Measurements from ENCODE around the gene ABHD2. TPM values are rescaled to one million over a fixed set of nuclear protein-coding genes. Genes with fewer than 3 reads are reported as not detected.

Gene ABHD2
- polyA plus RNA-seq, 2 donors: 3.8 to 6.0 TPM

DNA sequence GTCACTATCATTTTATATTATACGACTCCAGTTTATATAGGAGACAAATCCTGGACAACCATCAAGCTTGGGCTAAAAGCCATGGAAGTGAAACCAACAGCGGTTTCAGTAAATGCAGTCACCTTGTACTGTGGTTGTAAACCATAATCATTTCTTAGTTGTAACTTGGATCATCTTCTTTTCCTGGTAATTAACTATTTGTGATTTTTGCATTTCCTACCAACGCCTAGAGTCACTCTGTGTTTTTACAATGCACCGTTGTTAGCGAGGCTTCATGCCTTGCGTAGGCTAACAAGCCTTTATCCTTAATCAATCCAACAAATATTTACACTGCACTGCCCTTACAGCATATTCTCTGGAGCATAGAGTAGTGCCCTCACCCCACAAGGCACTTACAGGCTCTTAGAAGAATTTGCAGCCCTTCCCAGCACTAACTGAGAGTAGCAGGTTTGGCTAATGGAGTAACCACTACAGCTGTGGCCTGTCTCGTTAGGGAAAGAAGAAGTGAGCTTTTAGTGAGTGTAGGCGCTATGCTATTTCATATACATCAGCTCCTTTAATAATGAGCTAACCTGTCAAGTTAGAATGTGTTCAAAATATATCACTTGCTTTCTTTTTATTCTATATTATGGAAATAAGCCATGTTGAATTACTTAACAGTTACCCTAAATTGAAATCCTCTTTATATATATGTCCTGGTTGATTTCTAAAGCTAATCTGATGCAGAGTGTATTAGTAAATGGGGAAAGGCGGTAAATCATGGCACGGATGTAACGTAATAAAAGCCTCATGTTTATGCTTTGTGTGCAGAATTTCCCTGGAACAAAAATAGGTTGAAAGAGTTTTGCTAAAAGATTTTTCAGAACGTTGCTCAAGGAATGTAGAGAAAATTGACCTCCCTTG lies 62.8 kb downstream of the ABHD2 start:
- Histone ChIP-seq H3K36me3 (ENCODE audit: control insufficient read depth in 2 of 2, insufficient read depth in 2 of 2, low read length in 1 of 2) (peaks cover 8 to 10% of the 10 kb centered on the region in 2 donors), H3K4me3 (ENCODE audit: low read depth in 1 of 2, low read length in 2 of 2) (no peak overlapping the region), H3K9me3 (ENCODE audit: control insufficient read depth in 2 of 2, insufficient read depth in 1 of 2, low read depth in 1 of 2, low read length in 1 of 2) (no peaks in the 10 kb centered on the region), H3K27me3 (ENCODE audit: control insufficient read depth in 1 of 2, insufficient read depth in 2 of 2, low read length in 2 of 2) (no peaks in the 10 kb centered on the region), H3K4me1 (ENCODE audit: control insufficient read depth in 2 of 2, insufficient read depth in 2 of 2, low read length in 1 of 2) (no peaks in the 10 kb centered on the region), H3K27ac (ENCODE audit: low read depth in 2 of 2, low read length in 1 of 2) (no peak overlapping the region)
- 69 to 79% methylated on average over 12 of the region's 12 CpGs for WGBS, 2 donors

DNA sequence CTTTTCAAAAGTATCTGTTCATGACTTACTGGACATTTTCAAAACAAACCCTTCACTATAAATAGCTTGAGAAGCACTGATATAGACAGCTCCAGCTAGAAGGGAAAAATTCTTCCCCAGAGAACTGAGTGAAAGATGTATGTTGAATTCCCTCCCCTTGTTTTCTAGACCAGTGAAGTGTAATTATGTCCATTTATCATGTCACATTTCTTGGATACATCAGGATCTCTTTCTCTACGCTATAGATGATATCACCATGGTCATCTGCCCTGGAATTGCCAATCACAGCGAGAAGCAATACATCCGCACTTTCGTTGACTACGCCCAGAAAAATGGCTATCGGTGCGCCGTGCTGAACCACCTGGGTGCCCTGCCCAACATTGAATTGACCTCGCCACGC lies 66.9 kb downstream of the ABHD2 start:
- Histone ChIP-seq H3K4me3 (ENCODE audit: low read depth in 1 of 2, low read length in 2 of 2) (no peak overlapping the region), H3K27me3 (ENCODE audit: control insufficient read depth in 1 of 2, insufficient read depth in 2 of 2, low read length in 2 of 2) (no peaks in the 10 kb centered on the region), H3K27ac (ENCODE audit: low read depth in 2 of 2, low read length in 1 of 2) (no peak overlapping the region), H3K9me3 (ENCODE audit: control insufficient read depth in 2 of 2, insufficient read depth in 1 of 2, low read depth in 1 of 2, low read length in 1 of 2) (no peaks in the 10 kb centered on the region), H3K36me3 (ENCODE audit: control insufficient read depth in 2 of 2, insufficient read depth in 2 of 2, low read length in 1 of 2) (peaks cover 8 to 13% of the 10 kb centered on the region in 2 donors), H3K4me1 (ENCODE audit: control insufficient read depth in 2 of 2, insufficient read depth in 2 of 2, low read length in 1 of 2) (no peaks in the 10 kb centered on the region)
- 98 to 99% methylated on average over 10 of the region's 10 CpGs for WGBS, 2 donors

DNA sequence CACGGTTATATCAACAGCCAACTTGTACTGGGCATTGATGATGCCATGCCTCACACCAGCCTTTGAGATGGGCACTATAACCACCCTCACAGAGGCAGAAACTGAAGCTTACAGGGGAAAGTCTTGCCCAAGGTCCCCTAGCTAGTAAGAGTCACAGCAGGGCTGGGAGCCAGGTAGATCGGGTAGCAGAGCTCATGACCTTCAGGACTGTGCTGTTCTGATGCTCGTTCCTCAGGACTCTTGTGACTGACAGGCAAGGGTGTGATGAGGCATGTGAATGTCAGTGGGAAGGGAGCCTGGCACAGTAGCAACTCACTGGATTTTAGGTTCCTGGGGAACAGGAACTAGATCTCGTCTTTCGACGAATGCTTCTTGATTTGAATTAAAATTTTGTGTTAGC lies 67.4 kb downstream of the ABHD2 start:
- Histone ChIP-seq H3K4me3 (ENCODE audit: low read depth in 1 of 2, low read length in 2 of 2) (no peak overlapping the region), H3K36me3 (ENCODE audit: control insufficient read depth in 2 of 2, insufficient read depth in 2 of 2, low read length in 1 of 2) (peaks cover 8 to 15% of the 10 kb centered on the region in 2 donors), H3K4me1 (ENCODE audit: control insufficient read depth in 2 of 2, insufficient read depth in 2 of 2, low read length in 1 of 2) (no peaks in the 10 kb centered on the region), H3K9me3 (ENCODE audit: control insufficient read depth in 2 of 2, insufficient read depth in 1 of 2, low read depth in 1 of 2, low read length in 1 of 2) (no peaks in the 10 kb centered on the region), H3K27me3 (ENCODE audit: control insufficient read depth in 1 of 2, insufficient read depth in 2 of 2, low read length in 2 of 2) (no peaks in the 10 kb centered on the region), H3K27ac (ENCODE audit: low read depth in 2 of 2, low read length in 1 of 2) (no peak overlapping the region)
- WGBS, 2 donors: 81 to 95% methylated on average over 6 of the region's 6 CpGs

DNA sequence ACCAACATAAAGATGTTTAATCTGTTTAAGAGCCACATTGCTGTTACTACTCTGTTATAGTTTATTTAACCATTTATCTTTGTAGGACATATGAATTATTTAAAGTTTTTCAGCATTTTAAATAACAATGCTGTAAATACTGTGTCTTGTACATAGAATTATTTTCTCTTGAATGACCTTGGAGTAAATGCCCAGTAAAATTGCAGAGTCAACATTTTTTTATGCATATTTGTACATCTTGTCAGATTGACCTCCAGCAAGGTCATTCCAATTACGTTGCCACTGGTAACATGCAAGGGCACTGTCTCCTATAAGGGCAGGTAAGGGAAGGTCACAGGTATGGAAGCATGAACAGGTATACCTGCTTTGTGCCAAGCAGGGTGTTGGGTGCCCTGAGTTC lies 68.8 kb downstream of the ABHD2 start:
- Histone ChIP-seq H3K9me3 (ENCODE audit: control insufficient read depth in 2 of 2, insufficient read depth in 1 of 2, low read depth in 1 of 2, low read length in 1 of 2) (no peaks in the 10 kb centered on the region), H3K27ac (ENCODE audit: low read depth in 2 of 2, low read length in 1 of 2) (no peak overlapping the region), H3K36me3 (ENCODE audit: control insufficient read depth in 2 of 2, insufficient read depth in 2 of 2, low read length in 1 of 2) (peaks cover 5 to 11% of the 10 kb centered on the region in 2 donors), H3K4me3 (ENCODE audit: low read depth in 1 of 2, low read length in 2 of 2) (no peak overlapping the region), H3K4me1 (ENCODE audit: control insufficient read depth in 2 of 2, insufficient read depth in 2 of 2, low read length in 1 of 2) (no peaks in the 10 kb centered on the region), H3K27me3 (ENCODE audit: control insufficient read depth in 1 of 2, insufficient read depth in 2 of 2, low read length in 2 of 2) (no peaks in the 10 kb centered on the region)
- WGBS, 2 donors: 75 to 94% methylated on average over 1 of the region's 1 CpG

DNA sequence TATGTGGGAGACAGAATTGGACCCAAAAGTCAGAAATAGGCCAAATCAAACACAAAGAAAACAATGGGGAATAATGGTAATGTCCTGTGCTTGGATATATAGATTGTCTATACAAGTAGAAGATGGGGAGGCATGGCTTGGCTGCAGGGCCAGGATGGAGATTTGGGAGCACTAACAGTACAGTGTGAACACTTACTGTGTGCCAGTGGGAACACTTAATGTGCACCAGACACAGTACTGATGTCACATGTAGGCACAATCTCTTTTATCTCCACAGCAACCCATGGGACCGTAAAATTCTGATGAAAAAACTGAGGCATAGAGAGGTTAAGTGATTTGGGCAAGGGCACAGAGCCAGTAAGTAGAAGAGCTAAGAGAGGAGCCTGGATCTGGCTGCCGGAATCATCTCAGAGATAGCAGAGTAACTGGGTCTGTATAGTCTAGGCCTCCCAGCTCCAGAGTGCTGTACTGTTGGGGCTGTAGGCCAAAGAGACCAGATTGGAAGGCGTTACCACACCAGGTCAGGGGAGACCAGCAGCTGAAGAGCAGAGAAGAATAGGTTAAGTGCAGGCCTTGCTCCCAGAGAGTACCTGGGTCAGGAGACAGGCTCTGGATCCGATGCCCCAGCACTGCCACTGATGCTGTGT lies 69.8 kb downstream of the ABHD2 start:
- Histone ChIP-seq H3K36me3 (ENCODE audit: control insufficient read depth in 2 of 2, insufficient read depth in 2 of 2, low read length in 1 of 2) (peaks cover 2 to 11% of the 10 kb centered on the region in 2 donors), H3K27me3 (ENCODE audit: control insufficient read depth in 1 of 2, insufficient read depth in 2 of 2, low read length in 2 of 2) (no peaks in the 10 kb centered on the region), H3K4me1 (ENCODE audit: control insufficient read depth in 2 of 2, insufficient read depth in 2 of 2, low read length in 1 of 2) (no peaks in the 10 kb centered on the region), H3K4me3 (ENCODE audit: low read depth in 1 of 2, low read length in 2 of 2) (no peak overlapping the region), H3K9me3 (ENCODE audit: control insufficient read depth in 2 of 2, insufficient read depth in 1 of 2, low read depth in 1 of 2, low read length in 1 of 2) (no peaks in the 10 kb centered on the region), H3K27ac (ENCODE audit: low read depth in 2 of 2, low read length in 1 of 2) (no peak overlapping the region)
- 77 to 89% methylated on average over 4 of the region's 4 CpGs for WGBS, 2 donors

DNA sequence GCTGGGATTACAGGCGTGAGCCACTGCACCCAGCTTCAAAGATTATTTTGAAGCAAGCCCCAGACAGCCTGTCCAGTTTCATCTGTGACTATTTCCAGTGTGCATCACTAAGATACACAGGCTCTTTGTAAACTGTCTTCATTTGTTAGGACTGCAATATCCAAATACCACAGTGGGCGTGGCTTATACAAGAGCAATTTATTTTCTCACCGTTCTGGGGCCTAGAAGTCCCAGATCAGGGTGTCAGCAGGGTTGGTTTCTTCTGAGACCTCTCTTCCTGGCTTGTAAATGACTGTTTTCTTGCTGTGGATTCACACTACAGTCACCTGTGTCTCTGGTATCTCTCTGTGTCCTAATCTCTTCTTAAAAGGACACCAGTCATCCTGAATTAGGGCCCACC lies 73.4 kb downstream of the ABHD2 start:
- WGBS, 2 donors: 70 to 71% methylated on average over 3 of the region's 3 CpGs
- Histone ChIP-seq H3K4me3 (ENCODE audit: low read depth in 1 of 2, low read length in 2 of 2) (no peak overlapping the region), H3K27me3 (ENCODE audit: control insufficient read depth in 1 of 2, insufficient read depth in 2 of 2, low read length in 2 of 2) (no peaks in the 10 kb centered on the region), H3K27ac (ENCODE audit: low read depth in 2 of 2, low read length in 1 of 2) (no peak overlapping the region), H3K36me3 (ENCODE audit: control insufficient read depth in 2 of 2, insufficient read depth in 2 of 2, low read length in 1 of 2) (peaks cover 0 to 9% of the 10 kb centered on the region in 2 donors), H3K9me3 (ENCODE audit: control insufficient read depth in 2 of 2, insufficient read depth in 1 of 2, low read depth in 1 of 2, low read length in 1 of 2) (no peaks in the 10 kb centered on the region), H3K4me1 (ENCODE audit: control insufficient read depth in 2 of 2, insufficient read depth in 2 of 2, low read length in 1 of 2) (no peaks in the 10 kb centered on the region)

DNA sequence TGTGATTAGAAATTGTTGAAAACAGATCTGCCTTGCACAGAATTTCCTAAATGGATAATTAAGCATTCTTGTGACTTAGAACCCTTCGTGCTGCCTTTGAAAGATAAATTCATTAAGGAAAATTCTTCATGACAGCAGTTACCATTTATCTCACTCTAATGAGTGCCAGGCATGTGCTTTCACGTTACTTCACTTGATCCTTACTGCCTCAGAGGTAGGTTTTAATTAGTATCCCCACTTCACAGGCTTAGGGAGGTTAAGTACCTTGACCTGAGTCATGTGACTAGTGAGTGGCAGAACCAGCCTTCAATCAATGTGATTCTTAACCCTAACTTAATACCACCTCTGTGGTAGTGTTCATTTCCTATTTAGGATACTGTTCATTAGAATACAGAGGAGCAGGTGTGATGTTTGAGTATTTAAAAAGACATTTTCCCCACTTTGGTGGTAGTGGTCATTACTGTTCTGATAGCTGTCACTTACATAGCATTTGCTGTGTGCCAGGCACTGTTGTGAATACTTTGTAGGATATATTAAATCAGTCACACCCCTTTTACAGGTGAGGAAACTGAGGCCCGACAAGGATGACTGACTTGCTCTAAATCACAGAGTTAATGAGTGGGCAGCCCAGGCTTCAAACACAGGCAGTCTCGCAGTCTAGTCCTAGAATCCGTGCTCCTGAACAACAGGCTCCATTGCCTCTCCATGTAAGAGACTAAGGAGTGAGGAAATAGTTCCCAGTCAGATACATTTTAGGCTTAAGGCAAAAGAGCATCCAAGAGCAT lies 75.2 kb downstream of the ABHD2 start:
- no peaks in the 10 kb centered on the region for H3K9me3 ChIP-seq (ENCODE audit: control insufficient read depth in 2 of 2, insufficient read depth in 1 of 2, low read depth in 1 of 2, low read length in 1 of 2)
- H3K36me3 ChIP-seq (ENCODE audit: control insufficient read depth in 2 of 2, insufficient read depth in 2 of 2, low read length in 1 of 2): peaks cover 0 to 6% of the 10 kb centered on the region in 2 donors
- H3K4me1 ChIP-seq (ENCODE audit: control insufficient read depth in 2 of 2, insufficient read depth in 2 of 2, low read length in 1 of 2): peaks cover 0 to 6% of the 10 kb centered on the region in 2 donors
- H3K27me3 ChIP-seq (ENCODE audit: control insufficient read depth in 1 of 2, insufficient read depth in 2 of 2, low read length in 2 of 2): no peaks in the 10 kb centered on the region
- H3K4me3 ChIP-seq (ENCODE audit: low read depth in 1 of 2, low read length in 2 of 2): no peak overlapping the region
- WGBS, 2 donors: 84 to 88% methylated on average over 5 of the region's 5 CpGs
- no peak overlapping the region for H3K27ac ChIP-seq (ENCODE audit: low read depth in 2 of 2, low read length in 1 of 2)

DNA sequence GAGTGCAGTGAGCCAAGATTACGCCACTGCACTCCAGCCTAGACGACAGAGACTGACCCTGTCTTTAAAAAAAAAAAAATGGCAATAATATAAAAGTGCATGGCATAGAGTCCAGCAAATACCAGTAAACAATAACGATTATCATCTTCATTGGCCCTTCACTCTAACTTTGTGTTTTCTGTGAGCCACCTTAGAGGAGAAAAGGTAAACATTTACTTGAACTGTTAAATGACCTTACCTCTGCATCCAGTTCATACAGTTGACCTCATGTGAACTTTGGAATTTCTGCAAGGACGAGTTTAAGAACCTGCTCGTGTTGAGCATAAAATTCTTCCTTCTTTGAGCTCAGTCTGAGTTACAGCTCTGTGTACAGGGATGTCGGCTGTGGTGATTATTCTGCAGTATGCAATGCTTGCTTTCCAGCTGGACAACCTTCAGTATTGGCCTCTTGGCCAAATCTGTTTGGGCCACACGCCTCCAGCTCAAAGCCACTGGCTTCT lies 76.5 kb downstream of the ABHD2 start:
- H3K27ac ChIP-seq (ENCODE audit: low read depth in 2 of 2, low read length in 1 of 2): no peak overlapping the region
- 61 to 72% methylated on average over 7 of the region's 7 CpGs for WGBS, 2 donors
- H3K27me3 ChIP-seq (ENCODE audit: control insufficient read depth in 1 of 2, insufficient read depth in 2 of 2, low read length in 2 of 2): no peaks in the 10 kb centered on the region
- H3K9me3 ChIP-seq (ENCODE audit: control insufficient read depth in 2 of 2, insufficient read depth in 1 of 2, low read depth in 1 of 2, low read length in 1 of 2): no peaks in the 10 kb centered on the region
- H3K4me1 ChIP-seq (ENCODE audit: control insufficient read depth in 2 of 2, insufficient read depth in 2 of 2, low read length in 1 of 2): peaks cover 0 to 6% of the 10 kb centered on the region in 2 donors
- H3K4me3 ChIP-seq (ENCODE audit: low read depth in 1 of 2, low read length in 2 of 2): no peak overlapping the region
- H3K36me3 ChIP-seq (ENCODE audit: control insufficient read depth in 2 of 2, insufficient read depth in 2 of 2, low read length in 1 of 2): peaks cover 0 to 6% of the 10 kb centered on the region in 2 donors

DNA sequence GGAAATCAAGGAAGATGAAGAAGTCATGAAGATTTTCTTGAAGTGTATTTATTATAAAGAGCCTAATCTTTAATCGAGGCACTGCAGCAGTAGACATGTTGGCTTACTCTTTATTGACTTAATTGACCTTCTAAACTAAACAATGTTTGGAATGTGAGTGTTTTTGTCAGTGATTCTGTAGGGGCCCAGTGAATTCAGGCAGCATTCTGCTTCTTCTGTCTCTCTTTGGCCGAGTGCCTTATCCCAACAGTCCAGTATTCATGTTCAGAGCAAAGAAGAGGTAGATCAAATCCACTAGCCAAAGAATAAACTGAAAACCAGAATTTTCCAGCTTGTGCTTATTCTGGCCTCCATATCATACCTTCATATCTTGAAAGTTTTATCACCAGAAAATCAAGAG lies 77.4 kb downstream of the ABHD2 start:
- H3K4me3 ChIP-seq (ENCODE audit: low read depth in 1 of 2, low read length in 2 of 2): no peak overlapping the region
- H3K36me3 ChIP-seq (ENCODE audit: control insufficient read depth in 2 of 2, insufficient read depth in 2 of 2, low read length in 1 of 2): peaks cover 0 to 3% of the 10 kb centered on the region in 2 donors
- H3K27me3 ChIP-seq (ENCODE audit: control insufficient read depth in 1 of 2, insufficient read depth in 2 of 2, low read length in 2 of 2): no peaks in the 10 kb centered on the region
- WGBS, 2 donors: 60 to 61% methylated on average over 2 of the region's 2 CpGs
- H3K9me3 ChIP-seq (ENCODE audit: control insufficient read depth in 2 of 2, insufficient read depth in 1 of 2, low read depth in 1 of 2, low read length in 1 of 2): no peaks in the 10 kb centered on the region
- no peak overlapping the region for H3K27ac ChIP-seq (ENCODE audit: low read depth in 2 of 2, low read length in 1 of 2)
- peaks cover 0 to 6% of the 10 kb centered on the region in 2 donors for H3K4me1 ChIP-seq (ENCODE audit: control insufficient read depth in 2 of 2, insufficient read depth in 2 of 2, low read length in 1 of 2)
